ACHN (cell line): ENCODE results near the gene TBXA2R.
"Not testable (repeated sequence)": the region's sequence is repeated elsewhere in the genome, so short reads cannot be mapped to it uniquely, and the experiment has no call there.

Experiments
- DNase-seq: peaks from one replicate; pipeline ENCODE4 v3.0.0-alpha.2; 2015
- in situ Hi-C: cut with HindIII; loops from 2 replicates; pipeline ENCODE4 v1.10.0; 2017; ENCODE audit warnings: low sequenced_read_pairs, low pct_ligation_motif_present, low pct_unique_long_range_greater_than_20kb

Gene TBXA2R

DNA sequence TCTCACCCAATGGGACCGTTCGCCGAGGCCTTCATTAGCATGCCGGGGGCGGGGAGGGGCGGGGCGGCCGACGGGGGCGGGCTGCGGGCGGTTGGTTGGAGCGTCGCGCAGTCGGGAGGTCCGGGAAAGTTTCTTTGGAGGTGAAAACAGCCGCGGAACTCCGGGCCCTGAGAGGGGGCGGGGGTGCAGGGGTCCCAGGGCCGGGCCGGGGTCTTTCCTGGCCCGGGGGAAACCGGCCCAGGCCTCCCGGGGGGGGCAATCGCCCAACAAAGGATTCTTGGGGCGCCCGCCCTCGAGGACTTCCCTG, 33.9 kb downstream of the TBXA2R start, which contains the start of gene HMG20B:
Gene HMG20B, plus strand, starts transcription at position 90 of the 307 bp plus-strand sequence. CDS start 366 bp downstream, outside the sequence.
- in situ Hi-C loops, result no loop called here
- no peak for DNase-seq

DNA sequence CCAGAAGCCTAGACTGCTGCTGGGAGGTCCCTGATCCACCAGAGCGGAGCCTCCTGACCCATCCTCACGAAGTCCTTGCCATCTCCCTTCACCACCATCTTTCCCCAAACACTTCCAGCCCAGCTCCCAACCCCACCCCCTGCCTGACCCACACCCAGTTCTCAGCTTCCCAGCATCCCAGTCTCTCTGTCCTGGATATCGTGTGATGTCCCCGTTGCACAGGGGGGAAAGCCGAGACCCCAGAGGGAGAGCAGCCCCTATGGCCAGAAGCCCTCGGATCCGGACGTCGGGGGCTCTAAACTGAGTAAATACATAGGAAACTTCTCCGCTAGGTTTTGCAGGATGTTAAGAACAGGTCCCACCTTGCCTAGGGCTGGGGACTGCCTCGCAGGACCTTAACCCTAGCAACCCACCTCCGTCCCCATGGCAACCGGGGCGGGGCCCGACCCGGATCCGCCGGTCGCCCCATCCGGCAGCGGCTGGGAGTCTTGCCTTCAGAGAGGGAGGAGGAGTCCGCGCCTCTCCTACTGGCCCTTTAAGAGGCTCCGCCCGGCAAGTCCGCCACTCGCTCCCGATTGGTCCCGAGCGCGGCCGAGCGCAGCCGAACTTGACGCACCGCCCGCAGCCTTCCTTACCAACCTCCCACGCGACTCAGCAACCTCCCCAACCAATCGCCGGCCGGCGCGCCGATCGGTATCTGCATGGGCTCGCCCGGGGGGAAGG, 34.4 kb downstream of the TBXA2R start:
- peak; percentile 98 for DNase-seq
- in situ Hi-C loops, result no loop called here

DNA sequence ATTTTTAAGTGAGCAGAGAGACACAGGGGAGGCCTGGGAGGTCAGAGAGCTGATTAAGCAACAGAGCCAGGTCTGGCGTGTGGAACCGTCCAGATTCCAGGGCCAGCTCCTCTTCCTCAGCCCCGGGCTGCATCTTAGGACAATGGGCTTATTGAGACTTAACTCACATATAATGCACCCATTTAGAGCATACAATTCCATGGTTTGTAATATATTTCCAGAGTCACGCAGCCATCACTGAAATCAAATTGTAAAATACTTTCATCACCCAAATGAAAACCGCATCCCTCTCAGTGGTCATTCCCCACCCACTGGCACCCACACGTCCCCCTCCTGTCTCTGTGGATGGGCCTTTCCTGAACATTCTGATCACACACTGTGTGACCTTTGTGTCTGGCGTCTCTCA, 36.1 kb downstream of the TBXA2R start:
- in situ Hi-C loops, result no loop called here
- no peak for DNase-seq

DNA sequence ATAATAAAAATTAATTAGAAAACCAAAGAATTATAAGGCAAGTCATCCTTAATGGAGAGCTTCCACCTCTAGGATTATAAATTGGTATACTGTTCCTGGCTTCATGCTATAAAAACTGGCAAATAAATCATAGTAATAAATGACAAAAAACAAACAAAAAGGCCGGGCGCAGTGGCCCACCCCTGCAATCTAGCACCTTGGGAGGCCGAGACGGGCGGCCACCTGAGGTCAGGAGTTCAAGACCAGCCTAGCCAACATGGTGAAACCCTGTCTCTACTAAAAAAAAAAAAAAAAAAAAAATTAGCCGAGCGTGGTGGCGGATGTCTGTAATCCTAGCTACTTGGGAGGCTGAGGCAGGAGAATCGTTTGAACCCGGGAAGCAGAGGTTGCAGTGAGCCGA, 36.6 kb downstream of the TBXA2R start:
- in situ Hi-C loops, DNase-seq: not testable (repeated sequence)

DNA sequence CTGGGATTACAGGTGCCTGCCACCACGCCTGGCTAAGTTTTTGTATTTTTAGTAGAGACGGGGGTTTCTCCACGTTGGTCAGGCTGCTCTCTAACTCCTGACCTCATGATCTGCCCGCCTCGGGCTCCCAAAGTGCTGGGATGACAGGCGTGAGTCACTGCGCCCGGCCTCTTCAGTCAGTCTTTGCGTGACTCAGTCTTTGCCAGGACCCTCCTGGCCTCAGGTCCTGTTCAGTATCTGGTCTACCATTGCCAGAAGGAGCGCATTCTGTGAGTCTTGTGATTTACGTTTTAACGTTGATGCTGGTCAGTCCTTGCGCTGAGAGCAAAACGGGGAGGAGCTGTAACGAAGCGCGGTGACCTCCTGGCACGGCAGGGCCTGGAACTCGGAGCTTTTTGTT, 41.5 kb downstream of the TBXA2R start:
- in situ Hi-C loops, result no loop called here

DNA sequence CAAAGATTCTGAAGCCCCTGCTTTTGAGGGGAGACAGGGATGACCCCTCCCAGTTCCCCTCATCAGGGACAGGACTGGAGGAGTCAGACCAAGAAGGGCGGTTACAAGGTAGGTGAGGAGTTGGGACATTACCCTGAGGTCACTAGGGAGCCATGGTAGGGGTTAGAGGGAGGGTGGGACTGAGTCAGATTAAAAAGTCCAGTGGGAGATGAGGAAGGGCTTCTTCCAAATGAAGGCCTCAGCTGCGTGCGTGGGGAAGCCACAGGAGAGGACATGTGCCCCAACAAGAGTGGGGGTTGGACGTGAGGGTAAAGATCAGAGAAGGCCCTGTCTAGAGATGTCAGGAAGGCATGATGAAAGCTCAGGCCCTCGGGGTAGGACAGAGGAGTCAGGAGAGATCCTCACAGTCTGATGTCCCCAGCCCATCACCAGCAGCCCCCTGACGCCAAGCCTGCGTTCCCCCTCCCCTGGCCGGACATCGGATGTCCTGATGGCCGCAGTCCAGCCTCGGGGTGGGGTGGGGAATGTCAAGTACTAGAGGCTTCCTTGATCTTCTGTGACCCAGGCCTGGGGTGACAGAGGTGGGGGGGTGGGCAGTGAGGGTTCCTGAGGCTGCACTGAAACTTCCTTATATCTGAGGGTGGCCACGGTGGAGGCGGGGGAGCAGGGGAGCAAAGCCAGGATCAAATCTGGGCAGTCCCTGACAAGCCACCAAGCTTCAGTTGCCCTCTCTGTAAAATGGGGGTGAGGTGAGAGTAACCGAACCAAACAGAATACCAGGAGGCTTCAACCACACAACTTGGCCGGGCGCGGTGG, 42.8 kb downstream of the TBXA2R start:
- in situ Hi-C loops, result no loop called here
- no peak for DNase-seq

More for the DNA sequence above, 41.5 kb downstream of the TBXA2R start:
- peak; percentile 72 for DNase-seq

DNA sequence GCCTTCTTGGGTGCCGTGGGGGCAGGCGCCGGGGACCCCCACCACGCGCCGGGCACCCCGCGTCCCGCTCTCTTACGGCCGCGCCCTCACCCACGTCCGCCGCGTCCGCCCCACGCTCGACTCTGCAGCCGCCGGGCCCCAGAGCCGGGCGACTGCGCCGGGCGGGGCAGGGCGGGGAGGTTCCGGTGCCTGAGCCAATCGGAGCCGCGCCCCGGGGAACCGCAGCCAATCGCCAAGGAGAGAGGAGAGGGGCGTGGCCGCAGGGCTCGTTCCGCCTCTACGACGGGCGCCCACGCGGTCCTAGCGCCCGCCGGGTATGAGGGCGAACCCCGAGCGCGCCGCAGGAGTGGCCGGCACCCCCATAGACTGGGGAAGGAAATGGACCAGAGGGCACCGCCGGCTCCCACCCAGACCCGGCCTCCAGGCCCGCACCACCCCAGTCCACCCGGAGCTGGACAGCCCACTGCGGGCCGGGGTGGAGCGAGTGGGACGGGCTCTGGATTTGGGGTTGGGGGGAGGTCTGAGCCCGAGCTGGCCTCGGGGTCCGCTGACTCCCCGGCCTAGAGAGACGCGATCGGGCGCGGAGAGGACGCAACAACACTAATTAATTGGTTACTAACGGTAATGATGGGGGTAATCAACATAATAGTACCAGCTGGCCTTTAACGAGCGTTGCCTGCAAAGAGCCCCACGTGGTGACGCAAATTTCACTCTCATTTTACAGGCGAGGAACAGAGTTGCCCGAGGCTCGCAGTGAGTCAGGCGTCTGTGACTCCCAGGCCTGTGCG, 49.0 kb downstream of the TBXA2R start, which contains the start of gene MFSD12:
Gene MFSD12, minus strand, starts transcription at position 126 of the 788 bp plus-strand sequence. CDS start 183 bp downstream, outside the sequence.
- in situ Hi-C loops, result no loop called here

DNA sequence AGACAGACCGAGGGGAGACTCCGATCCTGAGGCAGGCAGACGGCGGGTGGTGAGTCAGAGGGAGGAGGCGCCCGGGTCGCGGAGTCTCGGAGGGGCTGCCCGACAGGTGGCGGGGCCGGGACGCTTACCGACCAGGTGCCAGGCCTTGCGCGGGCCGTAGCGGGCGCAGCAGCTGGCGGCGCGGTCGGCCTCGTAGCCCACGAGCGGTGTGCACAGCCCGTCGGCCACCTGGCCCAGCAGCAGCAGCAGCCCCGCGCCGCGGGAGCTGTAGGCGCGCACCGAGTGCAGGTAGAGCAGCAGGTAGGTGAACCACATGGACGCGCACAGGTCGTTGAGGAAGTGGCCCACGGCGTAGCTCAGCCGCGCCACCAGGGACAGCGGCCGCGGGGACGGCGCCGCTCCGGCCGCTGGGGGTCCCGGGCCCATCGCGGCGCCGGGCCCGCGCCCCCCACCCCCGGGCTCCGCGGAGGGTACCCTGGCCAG, 49.7 kb downstream of the TBXA2R start:
- in situ Hi-C loops, result no loop called here
- DNase-seq, result peak; percentile 44

More for the DNA sequence above, 49.0 kb downstream of the TBXA2R start, which contains the start of gene MFSD12:
- DNase-seq, result peak; percentile 88

DNA sequence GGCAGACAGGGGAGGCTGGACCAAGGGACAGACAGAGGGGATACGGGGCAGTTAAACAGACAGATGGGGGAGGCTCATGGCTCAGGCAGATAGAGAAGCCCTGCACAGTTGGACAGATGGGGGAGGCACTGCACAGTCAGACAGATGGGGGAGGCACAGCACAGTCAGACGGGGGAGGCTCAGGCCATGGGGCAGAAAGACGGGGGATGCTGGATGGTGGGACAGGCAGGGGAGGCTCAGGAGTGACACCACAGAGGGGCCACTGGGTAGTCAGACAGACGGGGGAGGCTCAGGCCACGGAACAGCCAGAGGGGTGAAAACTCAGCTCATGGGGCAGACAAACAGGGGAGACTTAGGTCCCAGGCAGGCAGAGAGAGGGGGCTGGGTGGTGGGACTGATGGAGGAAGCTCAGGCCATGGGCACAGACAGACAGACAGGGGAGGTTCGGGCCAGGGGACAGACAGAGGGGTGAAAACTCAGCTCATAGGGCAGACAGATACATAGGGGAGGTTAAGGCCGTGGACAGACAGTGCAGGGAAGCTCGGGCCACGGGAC, 50.2 kb downstream of the TBXA2R start:
- no peak for DNase-seq
- in situ Hi-C loops, result no loop called here

DNA sequence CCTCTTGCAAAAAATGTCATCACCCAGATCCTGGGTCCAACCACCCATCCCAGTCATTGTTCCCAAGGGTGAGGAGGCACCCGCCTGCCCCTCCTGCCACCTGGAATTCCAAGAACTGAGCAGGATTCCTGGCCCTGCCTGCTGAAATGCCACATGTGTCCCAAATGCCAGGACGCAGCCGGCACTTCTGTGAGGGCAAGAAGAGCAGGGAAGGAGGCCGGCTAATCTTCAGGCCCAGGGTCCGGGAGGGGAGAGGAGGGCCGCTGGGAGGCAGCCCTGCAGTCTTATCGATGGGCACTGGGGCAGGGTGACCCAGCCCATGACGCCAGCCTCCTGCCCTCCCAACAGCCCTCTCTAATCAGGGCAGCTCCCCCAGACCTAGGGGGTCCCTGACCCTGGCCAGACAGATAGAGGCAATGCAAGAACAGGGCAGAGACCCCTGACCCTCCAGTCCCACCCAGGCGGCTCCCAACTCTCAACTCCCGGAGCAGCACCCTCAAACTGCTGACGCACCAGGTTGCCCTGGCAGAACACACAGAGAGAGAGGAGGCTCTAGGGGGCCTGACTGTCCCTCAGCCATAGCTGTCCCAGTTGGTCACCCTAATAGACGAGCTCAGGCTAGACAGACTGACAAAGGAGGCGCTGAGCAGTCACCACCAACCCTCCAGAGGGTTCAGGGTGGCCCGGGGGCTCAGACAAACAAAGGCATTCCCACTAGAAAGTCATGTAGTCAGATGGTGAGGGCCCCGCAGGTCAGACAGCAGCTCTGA, 50.8 kb downstream of the TBXA2R start:
- no peak for DNase-seq
- in situ Hi-C loops, result no loop called here

DNA sequence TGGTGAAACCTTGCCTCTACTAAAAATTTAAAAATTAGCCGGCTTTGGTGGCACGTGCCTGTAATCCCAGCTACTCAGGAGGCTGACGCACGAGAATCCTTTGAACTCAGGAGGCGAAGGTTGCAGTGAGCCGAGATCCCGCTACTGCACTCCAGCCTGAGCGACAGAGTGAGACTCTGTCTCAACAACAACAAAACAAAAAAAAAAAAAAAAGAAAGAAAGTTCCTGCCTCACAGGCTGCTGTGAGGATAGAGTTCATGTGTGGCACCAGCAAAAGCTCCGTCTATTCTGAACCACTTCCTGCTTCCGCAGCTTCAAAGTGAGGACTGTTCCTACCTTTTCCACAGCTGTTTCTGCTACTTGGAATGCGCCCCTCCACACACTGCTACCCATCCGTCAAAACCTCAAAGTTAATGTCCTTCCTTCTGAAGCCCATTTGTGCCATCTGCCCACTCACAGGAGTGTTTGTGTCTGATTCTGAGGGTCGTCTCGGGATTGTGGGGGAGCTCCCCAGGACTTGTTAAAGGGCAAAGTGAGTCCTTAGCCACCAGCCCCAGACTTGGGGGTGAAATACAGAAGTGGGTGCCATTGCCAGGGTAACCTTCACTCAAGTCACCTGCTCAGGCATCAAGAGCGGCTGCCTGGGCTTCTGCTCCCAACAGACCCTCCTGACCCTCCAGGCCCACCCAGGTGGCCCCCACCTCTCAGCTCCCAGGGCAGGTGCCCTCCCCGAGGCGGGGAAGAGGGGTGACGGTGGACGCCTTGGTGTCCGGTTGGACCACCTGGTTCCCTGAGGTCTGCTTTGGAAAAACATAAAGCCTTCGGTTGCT, 52.2 kb downstream of the TBXA2R start:
- no peak for DNase-seq
- in situ Hi-C loops, result no loop called here

DNA sequence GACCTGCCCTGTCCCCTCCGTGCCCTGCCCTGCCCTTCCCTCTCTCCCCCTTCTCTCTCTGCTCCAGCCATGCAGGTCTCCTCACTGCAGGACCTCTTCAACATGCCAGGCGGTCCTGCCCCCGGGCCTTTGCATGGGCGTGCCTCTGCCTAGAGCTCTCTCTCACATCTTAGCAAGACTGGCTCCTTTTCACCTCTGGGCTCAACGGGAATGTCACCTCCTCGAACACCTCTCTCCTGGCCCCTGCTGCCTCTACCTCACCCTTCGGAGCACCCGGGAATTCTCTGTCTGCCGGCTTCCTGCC, 54.9 kb downstream of the TBXA2R start:
- DNase-seq, result no peak
- in situ Hi-C loops, result no loop called here

DNA sequence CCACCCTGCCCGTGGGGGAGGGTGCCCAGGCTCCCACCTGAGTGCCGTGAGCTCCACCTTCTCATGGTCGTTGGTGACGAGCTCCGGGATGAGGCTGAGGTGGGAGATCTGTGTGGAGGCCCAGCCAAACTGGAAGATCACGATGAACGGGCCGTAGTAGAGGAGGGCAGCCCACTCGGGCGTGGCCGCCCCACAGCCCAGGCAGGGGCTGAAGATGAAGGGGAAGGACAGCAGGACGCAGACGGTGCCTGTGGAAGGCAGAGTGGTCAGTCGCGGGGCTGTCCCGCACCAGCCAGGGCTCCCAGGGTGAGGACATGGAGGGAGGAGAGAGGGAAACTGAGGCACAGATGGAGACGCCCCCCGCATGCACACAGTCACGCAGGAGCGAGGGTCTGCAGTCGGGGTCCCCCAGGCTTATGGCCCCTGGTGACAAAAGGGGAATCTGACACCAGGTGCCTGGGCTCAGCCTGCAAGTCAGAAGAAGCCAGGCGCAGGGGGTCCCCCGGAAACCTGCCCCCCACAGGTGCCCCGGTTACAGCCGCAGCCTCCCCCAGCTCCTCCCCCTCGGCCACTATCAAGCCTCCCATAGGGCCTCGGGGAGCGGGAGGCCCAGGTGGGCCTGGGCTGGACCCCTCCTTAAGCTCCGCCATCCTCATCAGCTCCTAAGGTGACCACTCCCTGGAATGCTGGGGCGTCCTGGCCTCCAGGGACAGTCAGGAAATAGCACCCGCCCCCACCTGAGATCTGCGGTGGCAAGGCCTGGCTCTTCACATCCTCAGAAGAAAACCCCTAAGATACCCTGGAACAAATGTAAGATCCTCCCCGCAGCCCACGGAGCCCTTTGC, 55.5 kb downstream of the TBXA2R start:
- in situ Hi-C loops, result no loop called here
- no peak for DNase-seq

DNA sequence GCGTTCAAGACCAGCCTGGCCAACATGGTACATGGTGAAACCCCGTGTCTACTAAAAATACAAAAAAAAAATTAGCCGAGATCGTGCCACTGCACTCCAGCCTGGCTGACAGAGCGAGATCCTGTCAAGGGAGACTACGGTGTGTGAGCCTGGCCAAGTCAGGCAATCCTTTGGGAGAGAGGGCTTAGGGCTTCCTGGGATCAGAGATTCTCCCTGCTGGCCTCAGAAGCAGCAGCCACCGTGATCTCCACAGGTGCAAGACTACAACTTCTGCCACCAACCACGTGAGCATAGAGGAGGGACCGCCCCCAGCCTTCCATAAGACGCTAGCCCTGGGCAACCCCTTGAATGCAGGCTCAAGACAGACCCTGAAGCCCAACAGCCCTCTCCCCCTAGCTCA, 56.9 kb downstream of the TBXA2R start:
- DNase-seq, result no peak
- in situ Hi-C loops, result no loop called here

DNA sequence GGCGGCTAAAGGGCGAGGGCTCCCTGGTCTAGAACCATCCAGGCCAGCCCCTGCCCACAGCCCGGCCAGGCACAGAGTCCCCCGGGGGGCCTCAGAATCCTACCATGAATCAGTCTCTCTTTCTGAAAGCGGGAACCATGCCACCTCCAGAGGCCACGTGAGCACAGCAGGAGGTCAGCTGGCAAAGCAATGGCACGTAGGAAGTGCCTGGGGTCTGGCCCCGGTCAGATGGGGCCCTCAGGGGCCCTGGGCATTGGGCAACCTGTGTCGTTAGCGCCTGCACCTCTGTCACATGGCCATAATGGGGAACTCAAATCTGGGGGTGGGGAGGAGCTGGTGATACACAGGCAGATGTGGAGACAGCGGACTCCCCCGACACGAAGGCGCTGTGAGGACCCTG, 58.1 kb downstream of the TBXA2R start:
- in situ Hi-C loops, result no loop called here

DNA sequence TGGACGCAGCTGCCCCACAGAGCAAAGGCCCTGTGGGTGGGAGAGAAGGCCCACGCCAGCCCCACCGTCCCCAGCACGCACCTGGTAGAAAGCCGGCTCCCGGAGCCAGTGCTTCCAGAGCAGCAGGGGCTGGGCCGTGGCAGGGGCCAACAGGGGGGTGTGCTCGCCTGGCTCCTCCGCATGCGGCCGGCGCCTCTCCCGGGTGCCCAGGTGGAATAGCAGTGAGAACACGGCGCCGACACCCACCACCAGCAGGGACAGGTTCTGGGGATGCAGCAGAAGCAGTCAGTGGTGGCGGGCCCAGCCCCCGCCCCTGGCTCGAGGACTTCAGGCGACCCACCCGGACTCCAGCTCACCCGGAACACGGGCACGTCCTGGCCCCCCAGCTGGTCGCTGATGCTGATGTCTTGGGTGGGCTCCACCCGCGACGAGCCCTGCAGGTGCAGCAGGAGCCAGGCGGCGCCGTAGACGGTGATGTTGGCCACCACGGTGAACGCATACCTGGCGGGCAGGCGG, 58.9 kb downstream of the TBXA2R start:
- in situ Hi-C loops, result no loop called here
- DNase-seq, result no peak

More for the DNA sequence above, 58.1 kb downstream of the TBXA2R start:
- no peak for DNase-seq
